OCI-LY3 (cell line): ENCODE results near the gene EXOC6.
"Not testable (repeated sequence)": the region's sequence is repeated elsewhere in the genome, so short reads cannot be mapped to it uniquely, and the experiment has no call there.

Experiments used
- H2AFZ ChIP-seq: fragments of 200-600, 300-600 bp; shearing (Covaris generic); 2 replicates; pipeline ENCODE4 v1.6.0; 2014; ENCODE audit warnings: antibody characterized with exemption, low read depth, low read length
- H3K27ac ChIP-seq: fragments of 200-600, 300-600 bp; sonication (generic); 2 replicates; pipeline ENCODE4 v1.5.1; 2014; ENCODE audit warnings: mild to moderate bottlenecking, low read length, moderate library complexity, mixed read lengths
- H3K27me3 ChIP-seq: fragments of 200-600, 300-600 bp; sonication (generic); 2 replicates; pipeline ENCODE4 v1.6.1; 2014; ENCODE audit warnings: low read depth, low read length, mixed read lengths
- H3K36me3 ChIP-seq: fragments of 200-600, 300-600 bp; sonication (generic); replicated peaks from 2 replicates; pipeline ENCODE3; 2014; ENCODE audit warnings: low read depth, low read length, mixed read lengths
- H3K4me1 ChIP-seq: fragments of 300-600, 200-600 bp; sonication (generic); 2 replicates; pipeline ENCODE4 v1.6.1; 2014; ENCODE audit warnings: low read length, mixed read lengths
- H3K4me2 ChIP-seq: fragments of 200-600, 300-600 bp; sonication (generic); 2 replicates; pipeline ENCODE4 v1.6.1; 2014; ENCODE audit warnings: low read length, mixed read lengths
- H3K4me3 ChIP-seq: fragments of 300-600, 200-600 bp; sonication (generic); 2 replicates; pipeline ENCODE4 v1.5.1; 2014; ENCODE audit warnings: antibody characterized with exemption, mild to moderate bottlenecking, low read length, moderate library complexity
- H3K79me2 ChIP-seq: fragments of 300-600, 200-600 bp; shearing (Covaris generic); 2 replicates; pipeline ENCODE4 v1.6.1; 2014; ENCODE audit warnings: mild to moderate bottlenecking, low read length, mixed read lengths
- H3K9ac ChIP-seq: fragments of 300-600, 200-600 bp; shearing (Covaris generic); 2 replicates; pipeline ENCODE4 v1.6.0; 2014; ENCODE audit warnings: mild to moderate bottlenecking, low read length, moderate library complexity
- H3K9me3 ChIP-seq: fragments of 200-600, 300-600 bp; shearing (Covaris generic); 2 replicates; pipeline ENCODE4 v1.6.1; 2014; ENCODE audit warnings: low read length, mixed read lengths; ENCODE audit not compliant: insufficient read depth
- H4K20me1 ChIP-seq: fragments of 200-600, 300-600 bp; sonication (generic); 2 replicates; pipeline ENCODE4 v1.6.1; 2016; ENCODE audit warnings: low read length, mixed read lengths; ENCODE audit not compliant: insufficient read depth
- CTCF ChIP-seq: fragments of 200-600, 300-600 bp; sonication (generic); IDR thresholded peaks from 2 replicates; pipeline ENCODE4 v1.5.1; 2014; ENCODE audit warnings: antibody characterized with exemption, low read length, low read depth
- EZH2phosphoT487 ChIP-seq: fragments of 200-600 bp; shearing (Covaris generic); IDR thresholded peaks from 2 replicates; pipeline ENCODE4 v1.6.1; 2018; ENCODE audit warnings: antibody characterized with exemption, mixed run types, low read depth

EXOC6 gene

GRCh38 chr10:92897916-92898315, 49.6 kb downstream of the EXOC6 start:
- no peaks in the 10 kb centered on the region for H3K79me2 ChIP-seq
- H3K27me3 ChIP-seq = no peaks in the 10 kb centered on the region
- no peaks in the 10 kb centered on the region for H3K36me3 ChIP-seq
- H3K4me1 ChIP-seq = no peaks in the 10 kb centered on the region
- no peak overlapping the region for H3K4me3 ChIP-seq
- H4K20me1 ChIP-seq = no peaks in the 10 kb centered on the region
- no peak overlapping the region for H2AFZ ChIP-seq
- no peak overlapping the region for H3K9ac ChIP-seq
- H3K27ac ChIP-seq = no peak overlapping the region
- no peaks in the 10 kb centered on the region for H3K9me3 ChIP-seq
- no peak overlapping the region for H3K4me2 ChIP-seq
- TF ChIP-seq CTCF = no peak
- no peak for TF ChIP-seq EZH2phosphoT487

GRCh38 chr10:92901819-92902251, 53.5 kb downstream of the EXOC6 start:
- Histone ChIP-seq H3K36me3 (no peaks in the 10 kb centered on the region), H3K4me1 (no peaks in the 10 kb centered on the region), H3K4me3 (no peak overlapping the region), H3K9me3 (no peaks in the 10 kb centered on the region), H3K9ac (no peak overlapping the region), H3K4me2 (no peak overlapping the region), H4K20me1 (no peaks in the 10 kb centered on the region), H3K79me2 (no peaks in the 10 kb centered on the region), H3K27ac (no peak overlapping the region), H2AFZ (no peak overlapping the region), H3K27me3 (no peaks in the 10 kb centered on the region)
- TF ChIP-seq EZH2phosphoT487 = no peak
- no peak for TF ChIP-seq CTCF

- no peak for TF ChIP-seq EZH2phosphoT487
- no peak for TF ChIP-seq CTCF
- H3K79me2 ChIP-seq = no peaks in the 10 kb centered on the region
These were observed 55.3 kb downstream of the EXOC6 start for GRCh38 chr10:92903633-92904032.

GRCh38 chr10:92907280-92907679, 59.0 kb downstream of the EXOC6 start:
- Histone ChIP-seq H3K4me3 (no peak overlapping the region), H3K4me1 (no peaks in the 10 kb centered on the region)
- TF ChIP-seq CTCF = no peak

More at GRCh38 chr10:92903633-92904032, 55.3 kb downstream of the EXOC6 start:
- no peak overlapping the region for H2AFZ ChIP-seq
- H3K4me2 ChIP-seq = no peak overlapping the region
- peaks cover 3% of the 10 kb centered on the region for H3K36me3 ChIP-seq
- H3K4me1 ChIP-seq = no peaks in the 10 kb centered on the region
- H3K27ac ChIP-seq = no peak overlapping the region
- H3K9ac ChIP-seq = no peak overlapping the region
- H3K27me3 ChIP-seq = no peaks in the 10 kb centered on the region
- no peaks in the 10 kb centered on the region for H4K20me1 ChIP-seq
- H3K4me3 ChIP-seq = no peak overlapping the region
- H3K9me3 ChIP-seq = no peaks in the 10 kb centered on the region

GRCh38 chr10:92912631-92913030, 64.3 kb downstream of the EXOC6 start:
- not testable (repeated sequence) for H3K9ac ChIP-seq, H3K4me2 ChIP-seq, H3K79me2 ChIP-seq, H3K4me1 ChIP-seq, H2AFZ ChIP-seq, H3K4me3 ChIP-seq, H4K20me1 ChIP-seq, H3K27me3 ChIP-seq, H3K36me3 ChIP-seq, H3K27ac ChIP-seq, H3K9me3 ChIP-seq

More at GRCh38 chr10:92907280-92907679, 59.0 kb downstream of the EXOC6 start:
- Histone ChIP-seq H3K36me3 (peaks cover 3% of the 10 kb centered on the region), H3K9ac (no peak overlapping the region), H3K9me3 (no peaks in the 10 kb centered on the region), H3K27me3 (no peaks in the 10 kb centered on the region), H3K79me2 (no peaks in the 10 kb centered on the region), H3K4me2 (no peak overlapping the region), H2AFZ (no peak overlapping the region), H4K20me1 (no peaks in the 10 kb centered on the region), H3K27ac (no peak overlapping the region)
